Endodermal cell (in vitro differentiated cells): ENCODE data around the gene LHCGR. TPM values are rescaled to one million over a fixed set of nuclear protein-coding genes. Genes with fewer than 3 reads are reported as not detected.

ENCODE experiments used
- DNase-seq: peaks from one replicate; pipeline ENCODE4 v3.0.0-alpha.2; 2017
- H3K27ac ChIP-seq: 2 replicates; pipeline ENCODE4 v1.5.1; 2013; ENCODE audit warnings: mild to moderate bottlenecking, low read depth, low read length, moderate library complexity
- H3K27me3 ChIP-seq: 2 replicates; pipeline ENCODE4 v1.6.1; 2013; ENCODE audit warnings: mild to moderate bottlenecking, low read length, moderate library complexity; ENCODE audit not compliant: insufficient read depth, control insufficient read depth, poor library complexity, severe bottlenecking
- H3K36me3 ChIP-seq: 2 replicates; pipeline ENCODE4 v1.7.0; 2013; ENCODE audit warnings: mild to moderate bottlenecking, low read length, moderate library complexity; ENCODE audit not compliant: control insufficient read depth, insufficient read depth
- H3K4me1 ChIP-seq: one replicate; pipeline ENCODE4 v1.7.0; 2013; ENCODE audit warnings: low read length; ENCODE audit not compliant: control insufficient read depth, insufficient read depth
- H3K4me3 ChIP-seq: 2 replicates; pipeline ENCODE4 v1.5.1; 2013; ENCODE audit warnings: mild to moderate bottlenecking, low read length, moderate library complexity
- H3K9ac ChIP-seq: 2 replicates; pipeline ENCODE4 v1.6.1; 2013; ENCODE audit warnings: mild to moderate bottlenecking, low read length, moderate library complexity; ENCODE audit not compliant: poor library complexity, severe bottlenecking; ENCODE audit errors: extremely low read depth
- H3K9me3 ChIP-seq: 2 replicates; pipeline ENCODE4 v1.6.1; 2013; ENCODE audit warnings: mild to moderate bottlenecking, low read length, moderate library complexity; ENCODE audit not compliant: control insufficient read depth
- H3K27ac Mint-ChIP-seq: 2 replicates; pipeline ENCODE4 v1.8.0; 2020; ENCODE audit warnings: mixed read lengths
- H3K27me3 Mint-ChIP-seq: 2 replicates; pipeline ENCODE4 v1.8.0; 2021; ENCODE audit warnings: mild to moderate bottlenecking, mixed read lengths; ENCODE audit not compliant: insufficient read depth
- H3K36me3 Mint-ChIP-seq: 2 replicates; pipeline ENCODE4 v1.8.0; 2020; ENCODE audit warnings: low read depth, mixed read lengths
- H3K4me1 Mint-ChIP-seq: 2 replicates; pipeline ENCODE4 v1.8.0; 2020; ENCODE audit warnings: mixed read lengths
- H3K4me3 Mint-ChIP-seq: 2 replicates; pipeline ENCODE4 v1.8.0; 2020; ENCODE audit warnings: mild to moderate bottlenecking, moderate library complexity, mixed read lengths
- H3K9me3 Mint-ChIP-seq: 2 replicates; pipeline ENCODE4 v1.8.0; 2020; ENCODE audit warnings: mild to moderate bottlenecking, mixed read lengths
- WGBS, 2 experiments: methylation state at CpG; one replicate each; pipeline versions ENCODE4 v1.1.5 to v1.1.7; 2013; ENCODE audit warnings: missing lambda C conversion rate in 2 of 2, mixed read lengths in 1 of 2; ENCODE audit not compliant: insufficient coverage in 1 of 2, insufficient read length in 1 of 2; 5-methylcytosine and 5-hydroxymethylcytosine counted together
- total RNA-seq, 2 donors: library from RNA; stranded (reverse); fragmentation: NEBNext Ultra II Directional in 1 of 2; extraction: Animal tissue kit (Norgen Biotek cat#: 25700) in 1 of 2; gene quantifications; 2 replicates in 1 of 2; 3 replicates in 1 of 2; pipeline ENCODE4 v1.2.1, GENCODE V29; 2021
- TF ChIP-seq, protein P1 (sequence below): fragments of 200-600 bp; sonication (generic); conservative IDR thresholded peaks from 2 replicates; pipeline ENCODE4 v1.5.0; 2021; ENCODE audit warnings: antibody characterized with exemption, mild to moderate bottlenecking

The LHCGR gene
- total RNA-seq, 2 donors from 2014 or later: not detected

DNA sequence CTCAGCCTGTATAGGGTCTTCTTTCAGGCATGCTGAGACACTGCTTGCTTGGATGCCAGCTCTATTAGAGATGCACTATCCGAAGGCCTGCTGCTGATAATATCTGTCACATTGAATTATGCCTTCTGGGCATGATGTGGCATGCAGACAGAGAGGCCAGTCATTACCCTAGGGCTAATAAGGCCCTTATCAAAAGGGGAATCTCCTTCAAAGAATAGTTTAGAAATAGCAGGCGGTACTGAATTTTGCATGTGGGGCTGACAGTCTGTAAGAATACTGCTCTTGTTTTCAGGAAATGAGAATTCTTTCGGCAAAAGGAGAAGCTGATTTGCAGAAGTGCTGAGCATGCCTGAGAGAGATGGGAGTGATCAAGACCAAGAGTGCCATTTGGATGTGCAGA lies 13.1 kb upstream of the LHCGR start:
- Histone ChIP-seq H3K27me3 (no peaks in the 10 kb centered on the region), H3K9ac (no peak overlapping the region), H3K4me1 (peaks cover 4% of the 10 kb centered on the region), H3K4me3 (no peak overlapping the region), H3K9me3 (no peaks in the 10 kb centered on the region), H3K36me3 (no peaks in the 10 kb centered on the region), H3K27ac (no peak overlapping the region)
- Mint-ChIP-seq H3K4me3 (no peak overlapping the region), H3K27me3 (peaks cover 11% of the 10 kb centered on the region), H3K9me3 (no peaks in the 10 kb centered on the region), H3K36me3 (no peaks in the 10 kb centered on the region), H3K27ac (no peak overlapping the region), H3K4me1 (peaks cover 23% of the 10 kb centered on the region)
- 90 to 95% methylated on average over 3 of the region's 3 CpGs for WGBS, 2 experiments
- no peak for DNase-seq
- TF ChIP-seq, protein P1, sequence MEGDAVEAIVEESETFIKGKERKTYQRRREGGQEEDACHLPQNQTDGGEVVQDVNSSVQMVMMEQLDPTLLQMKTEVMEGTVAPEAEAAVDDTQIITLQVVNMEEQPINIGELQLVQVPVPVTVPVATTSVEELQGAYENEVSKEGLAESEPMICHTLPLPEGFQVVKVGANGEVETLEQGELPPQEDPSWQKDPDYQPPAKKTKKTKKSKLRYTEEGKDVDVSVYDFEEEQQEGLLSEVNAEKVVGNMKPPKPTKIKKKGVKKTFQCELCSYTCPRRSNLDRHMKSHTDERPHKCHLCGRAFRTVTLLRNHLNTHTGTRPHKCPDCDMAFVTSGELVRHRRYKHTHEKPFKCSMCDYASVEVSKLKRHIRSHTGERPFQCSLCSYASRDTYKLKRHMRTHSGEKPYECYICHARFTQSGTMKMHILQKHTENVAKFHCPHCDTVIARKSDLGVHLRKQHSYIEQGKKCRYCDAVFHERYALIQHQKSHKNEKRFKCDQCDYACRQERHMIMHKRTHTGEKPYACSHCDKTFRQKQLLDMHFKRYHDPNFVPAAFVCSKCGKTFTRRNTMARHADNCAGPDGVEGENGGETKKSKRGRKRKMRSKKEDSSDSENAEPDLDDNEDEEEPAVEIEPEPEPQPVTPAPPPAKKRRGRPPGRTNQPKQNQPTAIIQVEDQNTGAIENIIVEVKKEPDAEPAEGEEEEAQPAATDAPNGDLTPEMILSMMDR: no peak

DNA sequence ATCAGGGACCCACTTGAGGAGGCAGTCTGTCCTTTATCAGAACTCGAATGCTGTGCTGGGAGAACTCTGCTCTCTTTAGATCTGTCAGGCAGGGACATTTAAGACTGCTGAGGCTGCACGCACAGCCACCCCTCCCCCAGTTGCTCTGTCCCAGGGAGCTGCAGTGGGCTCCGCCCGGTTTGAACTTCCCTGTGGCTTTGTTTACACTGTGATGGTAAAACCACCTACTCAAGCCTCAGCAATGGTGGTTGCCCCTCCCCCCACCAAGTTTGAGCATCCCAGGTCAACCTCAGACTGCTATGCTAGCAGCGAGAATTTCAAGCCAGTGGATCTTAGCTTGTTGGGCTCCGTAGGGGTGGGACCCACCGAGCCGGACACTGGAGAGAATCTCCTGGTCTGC lies 11.8 kb upstream of the LHCGR start:
- 74% methylated on average over 5 to 8 of the region's 8 CpGs for WGBS, 2 experiments
- peaks cover 17% of the 10 kb centered on the region for H3K4me1 Mint-ChIP-seq
- H3K27ac Mint-ChIP-seq: no peak overlapping the region

DNA sequence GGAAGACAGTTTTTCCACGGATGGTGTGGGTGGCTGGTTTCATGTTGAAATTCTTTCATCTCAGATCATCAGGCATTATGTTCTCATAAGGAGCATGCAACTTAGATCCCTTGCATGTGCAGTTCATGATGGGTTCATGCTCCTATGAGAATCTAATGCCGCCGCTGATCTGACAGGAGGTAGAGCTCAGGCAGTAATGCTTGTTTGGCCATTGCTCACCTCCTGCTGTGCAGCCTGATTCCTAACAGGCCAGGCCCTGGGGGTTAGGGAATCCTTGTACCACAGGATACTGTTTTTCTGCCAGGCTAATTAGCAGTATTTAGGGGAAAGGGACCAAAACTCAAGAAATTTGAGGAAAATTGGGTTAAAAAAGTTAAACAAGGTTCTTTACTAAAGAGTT lies 5.3 kb upstream of the LHCGR start:
- Histone ChIP-seq H3K9ac (no peak overlapping the region), H3K4me3 (no peak overlapping the region), H3K27ac (no peak overlapping the region), H3K27me3 (peaks cover 12% of the 10 kb centered on the region), H3K36me3 (no peaks in the 10 kb centered on the region), H3K4me1 (no peaks in the 10 kb centered on the region), H3K9me3 (no peaks in the 10 kb centered on the region)
- 82 to 84% methylated on average over 2 to 3 of the region's 3 CpGs for WGBS, 2 experiments
- Mint-ChIP-seq H3K27me3 (peaks cover 25% of the 10 kb centered on the region), H3K4me1 (peaks cover 4% of the 10 kb centered on the region), H3K4me3 (no peak overlapping the region), H3K36me3 (no peaks in the 10 kb centered on the region), H3K9me3 (peaks cover 20% of the 10 kb centered on the region), H3K27ac (no peak overlapping the region)
- TF ChIP-seq, protein P1: no peak
- peak; percentile 60 for DNase-seq

More for the DNA sequence above, 11.8 kb upstream of the LHCGR start:
- no peaks in the 10 kb centered on the region for H3K36me3 Mint-ChIP-seq
- no peak overlapping the region for H3K4me3 ChIP-seq
- H3K4me3 Mint-ChIP-seq: no peak overlapping the region
- H3K27ac ChIP-seq: no peak overlapping the region
- TF ChIP-seq, protein P1: no peak
- DNase-seq: peak; percentile 76
- peaks cover 10% of the 10 kb centered on the region for H3K9me3 Mint-ChIP-seq
- H3K9me3 ChIP-seq: no peaks in the 10 kb centered on the region
- no peak overlapping the region for H3K9ac ChIP-seq
- H3K4me1 ChIP-seq: peaks cover 4% of the 10 kb centered on the region
- no peaks in the 10 kb centered on the region for H3K27me3 ChIP-seq
- H3K36me3 ChIP-seq: no peaks in the 10 kb centered on the region
- H3K27me3 Mint-ChIP-seq: peaks cover 11% of the 10 kb centered on the region
